ENCODE measurements around the gene DCPS. TPM values are rescaled to one million over a fixed set of nuclear protein-coding genes. Genes with fewer than 3 reads are reported as not detected.
A peak's percentile ranks its signal among the peaks of the same experiment; 100 is the strongest.
"Not testable (repeated sequence)": the region's sequence is repeated elsewhere in the genome, so short reads cannot be mapped to it uniquely, and the experiment has no call there.

DCPS gene, protein sequence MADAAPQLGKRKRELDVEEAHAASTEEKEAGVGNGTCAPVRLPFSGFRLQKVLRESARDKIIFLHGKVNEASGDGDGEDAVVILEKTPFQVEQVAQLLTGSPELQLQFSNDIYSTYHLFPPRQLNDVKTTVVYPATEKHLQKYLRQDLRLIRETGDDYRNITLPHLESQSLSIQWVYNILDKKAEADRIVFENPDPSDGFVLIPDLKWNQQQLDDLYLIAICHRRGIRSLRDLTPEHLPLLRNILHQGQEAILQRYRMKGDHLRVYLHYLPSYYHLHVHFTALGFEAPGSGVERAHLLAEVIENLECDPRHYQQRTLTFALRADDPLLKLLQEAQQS
- total RNA-seq = 14.6 and 19.4 TPM in 2 replicates
- polyA plus RNA-seq (2012) = 20.2 TPM

- DNase-seq (ENCODE audit: low read depth) = peak; percentile 89
Measured at GRCh38 chr11:126303623-126304456, at the start of gene DCPS. TSS of gene DCPS (plus strand) at chr11:126304060. CDS start at chr11:126304081, 21 bp downstream.

- DNase-seq (ENCODE audit: low read depth) = no peak
Measured at GRCh38 chr11:126254819-126255218, 49.0 kb upstream of the DCPS start.

GRCh38 chr11:126255507-126255906 is 48.4 kb upstream of the DCPS start:
- not testable (repeated sequence) for DNase-seq (ENCODE audit: low read depth)

- no peak for DNase-seq (ENCODE audit: low read depth)
Measured at GRCh38 chr11:126256216-126256615, 47.6 kb upstream of the DCPS start.

DNA sequence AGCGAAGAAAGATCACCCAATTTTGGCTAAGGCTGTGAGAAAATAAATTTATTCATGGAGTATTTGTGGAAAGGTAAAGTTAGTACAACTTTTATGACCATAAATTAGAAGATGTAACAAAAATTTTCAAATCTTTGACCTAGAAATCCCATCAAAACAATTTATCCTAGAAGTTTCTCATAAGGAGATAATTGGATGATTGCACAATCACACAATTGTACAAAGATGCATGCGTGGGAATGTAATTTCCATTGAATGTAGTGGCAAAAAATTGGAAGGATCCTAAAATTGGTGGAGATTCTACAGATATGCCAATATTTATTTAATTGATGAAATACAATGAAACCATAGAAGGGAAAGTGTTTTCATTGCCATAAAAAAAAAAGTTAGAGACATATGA is 46.7 kb upstream of the DCPS start:
- DNase-seq (ENCODE audit: low read depth) = no peak

DNA sequence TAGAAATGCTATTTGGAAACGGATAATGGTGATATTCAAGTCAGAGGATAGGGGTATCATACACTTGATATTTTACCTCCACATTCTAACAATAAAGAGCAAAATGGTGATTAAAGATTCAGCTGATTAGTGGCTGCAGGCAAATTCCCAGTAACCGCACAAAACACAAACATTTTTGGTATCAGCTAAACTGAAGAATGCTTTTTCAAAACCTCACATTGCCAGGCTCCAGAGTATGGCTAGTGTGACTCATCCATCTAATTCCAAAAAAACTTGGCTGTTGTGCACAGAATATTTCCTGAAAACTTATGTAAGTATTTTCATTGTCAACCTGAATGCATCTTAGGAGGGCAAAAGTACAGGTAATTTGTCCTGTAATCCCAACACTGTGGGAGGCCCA is 46.1 kb upstream of the DCPS start:
- peak; percentile 15 for DNase-seq (ENCODE audit: low read depth)

GRCh38 chr11:126262216-126262615 is 41.6 kb upstream of the DCPS start:
- DNase-seq (ENCODE audit: low read depth) = no peak

DNA sequence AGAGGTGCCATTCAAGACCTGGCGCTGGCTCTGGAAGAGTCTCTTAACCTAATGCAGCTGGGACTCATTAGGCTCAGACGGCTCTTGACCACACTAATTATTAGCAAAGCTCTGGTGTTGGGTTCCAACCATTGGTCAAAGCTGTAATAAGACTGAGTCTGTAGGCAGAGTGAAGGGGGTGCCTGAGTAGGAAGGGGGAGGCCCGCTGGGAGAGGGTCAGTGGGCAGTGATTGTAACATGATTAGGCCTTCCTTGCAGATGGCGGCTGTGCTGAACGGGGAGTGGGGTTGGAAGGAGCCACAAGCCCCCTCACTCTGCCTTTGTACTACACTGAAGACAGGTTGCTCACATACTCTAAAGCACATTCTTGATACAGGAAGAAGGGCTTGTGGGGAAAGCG is 40.4 kb upstream of the DCPS start:
- no peak for DNase-seq (ENCODE audit: low read depth)

- DNase-seq (ENCODE audit: low read depth) = peak; percentile 11
Measured at GRCh38 chr11:126265811-126266210, 38.0 kb upstream of the DCPS start.

DNA sequence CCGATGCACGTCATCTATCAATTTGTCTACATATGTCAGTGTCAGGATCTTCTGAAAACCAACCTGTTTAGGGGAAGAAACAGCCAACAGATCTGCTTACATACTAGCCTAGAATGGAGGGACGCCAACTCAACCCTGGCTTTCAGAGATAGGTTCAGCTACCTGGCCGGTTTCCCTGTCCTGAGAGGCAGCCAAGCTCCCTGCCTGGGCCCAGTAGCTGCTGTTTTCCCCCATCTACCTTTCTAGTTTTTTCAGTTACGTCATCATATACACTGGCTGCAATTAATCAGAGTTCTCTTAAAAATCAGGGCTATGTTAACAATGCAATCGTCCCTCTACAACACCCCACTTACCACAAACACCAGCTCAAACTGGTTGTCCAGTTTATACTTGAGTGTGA is 36.2 kb upstream of the DCPS start:
- no peak for DNase-seq (ENCODE audit: low read depth)

DNA sequence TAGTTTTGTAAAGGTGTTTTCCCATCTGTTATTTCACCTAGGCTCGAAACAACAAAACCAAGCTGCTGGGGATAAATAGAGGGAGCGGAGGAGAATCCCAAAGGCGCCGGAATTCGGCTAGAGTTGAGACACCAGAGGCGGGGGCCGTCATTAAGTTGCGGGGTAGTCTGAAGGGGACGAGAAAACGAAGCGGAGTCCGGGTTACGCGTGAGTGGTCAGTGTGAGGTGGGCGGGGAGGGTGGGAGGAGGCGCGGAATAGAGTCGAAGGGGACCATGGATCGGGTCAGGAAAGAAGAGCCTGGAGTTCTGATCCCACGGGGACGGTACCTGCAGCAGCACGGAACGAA is 35.5 kb upstream of the DCPS start:
- no peak for DNase-seq (ENCODE audit: low read depth)

- DNase-seq (ENCODE audit: low read depth) = peak; percentile 99
Measured at GRCh38 chr11:126268708-126269579, 34.9 kb upstream of the DCPS start, which contains the start of the genes FOXRED1 and SRPRA. TSS of gene FOXRED1 (plus strand) at chr11:126269154. CDS start at chr11:126269207, 53 bp downstream. TSS of gene SRPRA (minus strand) at chr11:126268895. CDS start at chr11:126268804, 91 bp downstream.

GRCh38 chr11:126277322-126277721 is 26.5 kb upstream of the DCPS start:
- no peak for DNase-seq (ENCODE audit: low read depth)

DNA sequence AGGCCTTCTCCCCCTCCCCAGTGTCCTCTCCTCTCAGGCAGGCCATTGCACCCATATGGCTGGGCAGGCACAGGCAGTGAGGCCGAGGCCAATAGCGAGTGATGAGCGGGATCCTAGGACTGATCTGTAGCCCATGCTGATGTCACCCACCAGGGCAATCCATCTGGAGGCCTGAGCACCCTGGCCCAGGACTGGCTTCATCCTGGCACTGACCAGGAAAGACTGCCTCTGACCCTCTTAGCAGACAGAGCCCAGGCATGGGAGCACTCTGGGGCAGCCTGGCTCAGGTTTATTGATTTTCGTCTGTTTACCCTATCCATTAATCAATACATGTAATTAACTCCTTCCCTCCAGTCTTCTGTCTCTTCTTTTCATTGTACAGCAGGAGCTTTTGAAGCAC is 26.1 kb upstream of the DCPS start:
- DNase-seq (ENCODE audit: low read depth) = no peak

GRCh38 chr11:126279191-126279590 is 24.7 kb upstream of the DCPS start:
- no peak for DNase-seq (ENCODE audit: low read depth)

- no peak for DNase-seq (ENCODE audit: low read depth)
Measured at GRCh38 chr11:126280595-126280994, 23.3 kb upstream of the DCPS start.

DNA sequence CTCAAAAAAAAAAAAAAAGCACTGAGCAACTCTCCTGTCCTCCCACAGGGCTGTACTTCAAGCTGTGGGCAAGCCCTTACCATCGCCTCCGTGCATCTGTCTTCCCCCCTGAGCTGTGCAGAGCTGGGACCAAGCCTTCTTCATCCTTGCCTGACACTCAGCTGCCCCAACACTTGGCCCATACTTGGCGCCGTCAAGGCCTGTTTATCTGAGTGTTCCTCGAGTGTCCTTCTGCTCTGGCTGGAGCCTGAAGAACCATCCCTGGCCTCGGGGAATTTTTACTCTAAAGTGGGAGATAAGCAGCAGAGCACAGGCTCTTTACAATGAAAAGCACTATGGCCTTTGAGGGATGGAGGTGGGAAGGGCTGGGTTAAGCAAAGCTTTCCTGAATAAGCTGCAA is 22.6 kb upstream of the DCPS start:
- DNase-seq (ENCODE audit: low read depth) = no peak

DNA sequence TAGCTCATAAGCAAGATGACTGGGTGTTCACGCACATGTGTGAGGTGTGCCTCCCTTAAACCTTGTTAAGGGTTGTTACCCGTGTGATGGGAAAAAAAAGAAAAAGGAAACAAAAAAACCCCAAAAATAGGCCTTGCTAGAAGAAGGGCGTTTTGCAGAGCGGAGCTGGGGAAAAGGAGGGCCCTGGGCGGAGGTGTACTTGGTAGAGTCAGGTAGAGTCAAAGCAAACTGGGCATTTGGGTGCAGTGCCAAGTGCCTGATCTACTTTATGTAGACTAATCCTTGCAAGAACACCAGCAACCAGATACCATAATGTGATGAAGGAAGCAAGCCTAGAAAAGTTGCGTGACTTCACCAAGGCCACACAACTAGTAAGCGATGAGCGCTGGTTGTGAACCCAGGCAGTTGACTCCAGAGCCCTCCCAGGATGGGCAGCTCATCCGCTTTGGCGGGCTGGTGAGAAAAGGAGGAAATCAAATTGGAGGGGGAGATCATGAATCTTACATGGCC is 22.1 kb upstream of the DCPS start:
- no peak for DNase-seq (ENCODE audit: low read depth)

GRCh38 chr11:126282361-126282735 is 21.5 kb upstream of the DCPS start:
- DNase-seq (ENCODE audit: low read depth) = peak; percentile 68

DNA sequence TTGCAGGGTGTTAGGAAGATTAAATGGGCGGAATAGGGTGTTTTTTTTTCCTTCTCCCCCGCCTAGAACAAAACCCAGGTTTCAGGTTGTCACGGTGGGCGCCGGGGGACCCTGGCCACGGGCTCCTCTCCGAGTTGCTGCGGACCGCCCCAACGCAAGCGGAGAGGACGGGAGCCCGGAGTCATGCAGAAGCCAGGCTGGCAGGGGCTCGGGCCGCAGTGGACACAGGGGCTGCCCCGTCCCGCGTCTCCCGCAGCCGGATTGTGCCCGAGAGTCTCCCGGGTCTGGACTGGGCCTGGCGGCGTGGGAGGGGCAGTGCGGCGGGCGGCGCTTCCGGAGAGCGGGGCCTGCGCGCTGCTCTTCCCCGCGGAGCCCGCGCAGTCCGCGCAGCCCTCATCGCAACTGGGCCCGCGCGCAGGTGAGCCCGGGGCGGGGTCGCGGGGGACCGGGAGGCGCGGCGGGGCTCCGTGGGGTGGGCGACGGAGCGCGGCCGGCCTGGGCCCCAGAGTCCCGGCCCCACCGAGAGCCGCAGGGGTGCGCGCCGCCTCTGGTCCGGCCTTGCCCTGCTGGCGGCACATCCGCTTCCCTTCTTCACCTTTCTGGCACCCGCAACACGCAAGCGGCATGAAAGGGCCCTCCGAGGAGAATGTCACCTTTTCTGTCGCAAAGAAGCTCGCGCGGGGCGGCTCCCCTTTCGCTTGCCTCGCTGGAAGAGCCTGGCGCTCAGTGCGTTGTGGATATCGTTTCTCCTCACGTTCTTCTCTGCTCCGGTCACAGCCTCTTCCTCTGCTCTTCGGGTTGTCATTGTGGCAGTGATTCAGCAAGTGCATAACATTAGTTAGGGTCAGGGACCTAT is 20.9 kb upstream of the DCPS start, which contains the start of gene TIRAP:
TSS of gene TIRAP (plus strand) at position 358 of the 856 bp plus-strand sequence. CDS start 7,802 bp downstream, outside the sequence.
- peak; percentile 71 for DNase-seq (ENCODE audit: low read depth)
